Measurements from ENCODE around the gene APH1A.

DNA sequence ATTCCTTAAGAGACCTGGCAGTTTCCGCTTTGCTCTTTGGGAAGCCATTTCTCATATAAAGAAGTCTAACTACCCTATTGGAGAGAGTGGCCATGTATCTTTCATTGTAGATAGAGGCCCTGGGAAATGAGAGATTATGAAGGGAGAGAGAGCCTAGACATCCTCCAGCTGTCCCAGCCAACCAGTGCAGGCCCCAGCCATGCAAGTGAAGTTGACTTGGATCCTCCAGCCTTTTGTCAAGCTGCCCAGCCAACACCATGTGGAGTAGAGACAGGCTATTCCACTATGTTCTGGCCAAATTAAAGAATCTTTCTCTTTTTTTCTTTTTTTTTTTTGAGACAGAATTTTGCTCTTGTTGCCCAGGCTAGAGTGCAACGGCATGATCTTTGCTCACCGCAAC is 25.8 kb downstream of the APH1A start:
- TF ChIP-seq, protein P1, sequence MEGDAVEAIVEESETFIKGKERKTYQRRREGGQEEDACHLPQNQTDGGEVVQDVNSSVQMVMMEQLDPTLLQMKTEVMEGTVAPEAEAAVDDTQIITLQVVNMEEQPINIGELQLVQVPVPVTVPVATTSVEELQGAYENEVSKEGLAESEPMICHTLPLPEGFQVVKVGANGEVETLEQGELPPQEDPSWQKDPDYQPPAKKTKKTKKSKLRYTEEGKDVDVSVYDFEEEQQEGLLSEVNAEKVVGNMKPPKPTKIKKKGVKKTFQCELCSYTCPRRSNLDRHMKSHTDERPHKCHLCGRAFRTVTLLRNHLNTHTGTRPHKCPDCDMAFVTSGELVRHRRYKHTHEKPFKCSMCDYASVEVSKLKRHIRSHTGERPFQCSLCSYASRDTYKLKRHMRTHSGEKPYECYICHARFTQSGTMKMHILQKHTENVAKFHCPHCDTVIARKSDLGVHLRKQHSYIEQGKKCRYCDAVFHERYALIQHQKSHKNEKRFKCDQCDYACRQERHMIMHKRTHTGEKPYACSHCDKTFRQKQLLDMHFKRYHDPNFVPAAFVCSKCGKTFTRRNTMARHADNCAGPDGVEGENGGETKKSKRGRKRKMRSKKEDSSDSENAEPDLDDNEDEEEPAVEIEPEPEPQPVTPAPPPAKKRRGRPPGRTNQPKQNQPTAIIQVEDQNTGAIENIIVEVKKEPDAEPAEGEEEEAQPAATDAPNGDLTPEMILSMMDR (IDR thresholded peaks at IDR 0.05; ENCODE audit: insufficient read depth, low read length, poor library complexity, severe bottlenecking): no peak
- TF ChIP-seq EZH2phosphoT487 (conservative IDR thresholded peaks at IDR 0.05; ENCODE audit: low read length): no peak

Data from SU-DHL-6 (cell line).